GM23248 (cell line): ENCODE data around the gene TXNDC17. TPM values are rescaled to one million over a fixed set of nuclear protein-coding genes. Genes with fewer than 3 reads are reported as not detected.

ENCODE experiments used
- DNase-seq: peaks from one replicate; pipeline ENCODE4 v3.0.0-alpha.2; 2015
- H2AFZ ChIP-seq: fragments of 200-600 bp; sonication (generic); 2 replicates; pipeline ENCODE4 v1.6.1; 2016; ENCODE audit warnings: antibody characterized with exemption
- H3F3A ChIP-seq: fragments of 200-600 bp; sonication (generic); 2 replicates; pipeline ENCODE4 v1.6.1; 2016; ENCODE audit warnings: mild to moderate bottlenecking, antibody characterized with exemption, mixed run types; ENCODE audit not compliant: insufficient read depth
- H3K27ac ChIP-seq: fragments of 200-600 bp; sonication (generic); 2 replicates; pipeline ENCODE4 v1.5.1; 2016; ENCODE audit warnings: mild to moderate bottlenecking
- H3K27me3 ChIP-seq: fragments of 200-600 bp; sonication (generic); replicated peaks from 2 replicates; pipeline ENCODE4 v1.6.1; 2016; ENCODE audit warnings: mild to moderate bottlenecking; ENCODE audit not compliant: insufficient read depth
- H3K36me3 ChIP-seq: fragments of 200-600 bp; sonication (generic); 2 replicates; pipeline ENCODE4 v1.6.1; 2016; ENCODE audit warnings: low read depth, mild to moderate bottlenecking
- H3K4me1 ChIP-seq: fragments of 200-600 bp; sonication (generic); 2 replicates; pipeline ENCODE4 v1.6.1; 2016; ENCODE audit warnings: mild to moderate bottlenecking; ENCODE audit not compliant: insufficient read depth
- H3K4me2 ChIP-seq: fragments of 200-600 bp; sonication (generic); one replicate; pipeline ENCODE4 v1.6.1; 2016; ENCODE audit warnings: mild to moderate bottlenecking; ENCODE audit not compliant: unreplicated experiment
- H3K4me3 ChIP-seq: fragments of 200-600 bp; sonication (generic); 2 replicates; pipeline ENCODE4 v1.5.1; 2016; ENCODE audit warnings: mild to moderate bottlenecking
- H3K79me2 ChIP-seq: fragments of 200-600 bp; sonication (generic); 2 replicates; pipeline ENCODE4 v1.6.1; 2016; ENCODE audit warnings: mild to moderate bottlenecking; ENCODE audit not compliant: insufficient read depth
- H3K9ac ChIP-seq: fragments of 200-600 bp; sonication (generic); 2 replicates; pipeline ENCODE4 v1.6.1; 2016; ENCODE audit warnings: mild to moderate bottlenecking
- H3K9me2 ChIP-seq: fragments of 200-600 bp; sonication (generic); 2 replicates; pipeline ENCODE4 v1.6.1; 2016; ENCODE audit warnings: mixed run types, mild to moderate bottlenecking, moderate library complexity; ENCODE audit not compliant: insufficient read depth
- H3K9me3 ChIP-seq: fragments of 200-600 bp; sonication (generic); one replicate; pipeline ENCODE4 v1.6.1; 2017; ENCODE audit warnings: low read depth
- H4K20me1 ChIP-seq: fragments of 200-600 bp; sonication (generic); 2 replicates; pipeline ENCODE4 v1.6.0; 2016; ENCODE audit not compliant: insufficient read depth
- EZH2 ChIP-seq: fragments of 200-600 bp; sonication (generic); IDR thresholded peaks from 2 replicates; pipeline ENCODE4 v1.6.1; 2018; ENCODE audit warnings: antibody characterized with exemption, mild to moderate bottlenecking; ENCODE audit not compliant: insufficient read depth, poor library complexity, severe bottlenecking
- EZH2phosphoT487 ChIP-seq: fragments of 200-600 bp; sonication (generic); IDR thresholded peaks from 2 replicates; pipeline ENCODE4 v1.6.1; 2018; ENCODE audit warnings: antibody characterized with exemption, moderate library complexity, mild to moderate bottlenecking, low read depth; ENCODE audit not compliant: insufficient read depth
- WGBS, 2 experiments: methylation state at CpG; one replicate each; pipeline ENCODE4 v1.1.6; 2015 to 2017; ENCODE audit warnings: low lambda C conversion rate in 2 of 2, low coverage in 1 of 2; ENCODE audit errors: missing lambda C conversion rate in 2 of 2; 5-methylcytosine and 5-hydroxymethylcytosine counted together
- in situ Hi-C: fragments of 300-500 bp; cut with MboI; formaldehyde crosslinking; loops from 2 replicates; pipeline ENCODE4 v1.15.0; 2020
- polyA plus RNA-seq: library from polyadenylated mRNA; unstranded; fragments of >200 nt; fragmentation: Nextera tagmentation; extraction: Ambion mirVana; gene quantifications from 2 replicates; pipeline ENCODE4 v1.2.1, GENCODE V29; 2016
- total RNA-seq: library from RNA; depleted of rRNA; stranded (reverse); fragments of >200 nt; shearing (Covaris generic); gene quantifications from 2 replicates; pipeline ENCODE4 v1.2.3, GENCODE V29; 2014

Gene TXNDC17
- total and polyA plus RNA-seq, 2 experiments from 2014 or later: 152 to 630 TPM

DNA sequence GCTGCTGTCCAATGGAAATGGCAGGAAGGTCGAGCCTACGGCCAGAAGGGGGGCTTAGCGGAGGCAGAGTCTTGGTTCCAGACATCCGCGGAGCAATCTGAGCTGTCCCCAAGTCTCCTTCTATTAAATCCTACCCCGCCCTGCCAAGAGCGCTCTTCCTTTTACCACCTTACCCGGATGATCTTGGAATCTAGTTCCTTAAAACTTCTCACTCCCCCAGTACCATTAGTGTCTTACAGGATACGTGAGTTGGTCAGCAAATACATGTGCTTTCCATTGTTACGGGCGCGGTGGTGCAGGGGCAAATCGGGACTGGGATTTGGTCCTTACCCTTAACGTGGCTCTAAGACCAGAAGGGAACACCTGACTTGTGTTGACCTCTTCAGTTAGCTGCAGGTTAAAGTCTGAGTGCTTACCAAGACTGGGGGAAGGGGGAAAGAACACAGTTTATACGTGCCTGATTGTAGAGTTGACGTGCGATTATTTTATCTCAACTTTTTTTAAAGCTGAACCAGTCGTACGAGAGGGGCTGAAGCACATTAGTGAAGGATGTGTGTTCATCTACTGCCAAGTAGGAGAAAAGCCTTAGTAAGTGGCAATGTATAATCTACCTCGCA is 495 bp downstream of the TXNDC17 start:
- TF ChIP-seq EZH2: no peak
- TF ChIP-seq EZH2phosphoT487: no peak
- WGBS, 2 experiments: 2 to 3% methylated on average over 20 of the region's 20 CpGs
- Histone ChIP-seq H3K9me2 (no peaks in the 10 kb centered on the region), H3K27ac (peak overlapping the region; percentile 81), H3F3A (peaks cover 48% of the 10 kb centered on the region), H3K36me3 (peaks cover 24% of the 10 kb centered on the region; the same call in 1 of the 2 replicates), H3K27me3 (no peaks in the 10 kb centered on the region), H3K9ac (peak overlapping the region; percentile 88), H3K4me2 (peak overlapping the region; percentile 89), H3K4me1 (peaks cover 36% of the 10 kb centered on the region), H3K9me3 (no peaks in the 10 kb centered on the region), H3K4me3 (peak overlapping the region; percentile 91), H2AFZ (peak overlapping the region; percentile 89), H4K20me1 (peaks cover 10% of the 10 kb centered on the region; the same call in 1 of the 2 replicates), H3K79me2 (peaks cover 90% of the 10 kb centered on the region)
- peak; percentile 57 for DNase-seq
- in situ Hi-C loops: no loop called here

DNA sequence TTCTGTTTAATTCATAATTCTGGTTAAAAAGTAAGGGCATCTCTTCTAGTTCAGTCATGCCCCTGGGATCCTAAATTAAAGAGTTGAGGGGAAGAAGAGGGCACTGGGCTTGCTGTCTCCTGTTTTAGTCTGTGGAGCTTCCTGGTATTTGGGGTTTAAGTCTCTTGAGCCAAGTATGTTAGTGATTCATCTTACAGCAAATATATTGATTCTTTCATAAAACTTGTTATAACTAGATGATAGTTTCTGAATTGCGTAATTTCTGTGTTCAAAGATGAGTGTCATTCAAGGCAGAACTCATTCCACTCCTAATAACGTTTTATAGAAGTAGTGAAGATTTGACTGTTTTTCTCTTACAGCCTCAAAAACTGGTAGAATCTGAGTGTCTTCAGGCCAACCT is 1.7 kb downstream of the TXNDC17 start:
- 74 to 81% methylated on average over 2 of the region's 2 CpGs for WGBS, 2 experiments
- Histone ChIP-seq H3K9ac (peak overlapping the region; percentile 88), H2AFZ (no peak overlapping the region), H3K27me3 (no peaks in the 10 kb centered on the region), H3K79me2 (peaks cover 90% of the 10 kb centered on the region), H3K4me3 (peak overlapping the region; percentile 91), H3K36me3 (peaks cover 27% of the 10 kb centered on the region; the same call in 1 of the 2 replicates), H3K4me1 (peaks cover 36% of the 10 kb centered on the region), H3K27ac (peak overlapping the region; percentile 36), H3K9me2 (no peaks in the 10 kb centered on the region), H4K20me1 (peaks cover 10% of the 10 kb centered on the region; the same call in 1 of the 2 replicates), H3K9me3 (no peaks in the 10 kb centered on the region), H3F3A (peaks cover 48% of the 10 kb centered on the region), H3K4me2 (peak overlapping the region; percentile 89)
- peak; percentile 47 for DNase-seq
- in situ Hi-C loops: no loop called here
- no peak for TF ChIP-seq EZH2
- TF ChIP-seq EZH2phosphoT487: no peak

DNA sequence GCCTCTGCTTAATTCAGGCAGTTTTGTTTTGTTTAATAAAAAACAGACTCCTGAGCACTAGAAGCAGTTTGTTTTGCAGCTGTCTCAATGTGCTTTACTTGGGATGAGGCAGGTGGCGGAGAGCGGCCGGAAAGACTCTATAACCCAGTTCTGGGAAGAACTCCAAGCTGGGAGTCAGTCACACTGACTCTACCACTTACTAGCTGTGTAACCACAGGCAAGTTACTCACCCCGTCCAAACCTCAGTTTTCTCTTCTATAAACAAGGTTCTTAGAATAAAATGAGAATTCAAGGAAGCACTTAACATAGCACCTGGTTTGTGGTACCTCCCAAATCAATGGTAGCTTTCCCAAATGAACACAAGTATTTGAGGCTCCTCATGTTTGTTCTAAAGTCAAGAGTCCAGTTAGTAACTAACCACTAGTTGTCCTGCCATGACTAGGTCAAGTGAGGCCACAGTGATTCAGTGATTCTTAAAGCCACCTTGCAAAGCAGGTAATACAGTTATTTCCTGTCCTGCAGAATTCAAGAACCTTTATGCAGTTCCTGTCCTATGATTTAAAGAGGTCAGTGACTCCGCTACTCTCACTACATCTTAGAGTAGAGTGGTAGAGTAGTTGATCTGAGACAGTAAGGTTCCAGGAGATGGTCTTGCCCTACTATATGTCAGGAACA is 2.7 kb downstream of the TXNDC17 start:
- H3K9ac ChIP-seq: no peak overlapping the region
- peaks cover 32% of the 10 kb centered on the region; the same call in 1 of the 2 replicates for H3K36me3 ChIP-seq
- H3K9me3 ChIP-seq: no peaks in the 10 kb centered on the region
- H3K79me2 ChIP-seq: peaks cover 90% of the 10 kb centered on the region
- peaks cover 48% of the 10 kb centered on the region for H3F3A ChIP-seq
- H3K4me2 ChIP-seq: peak overlapping the region; percentile 89
- no peak overlapping the region for H2AFZ ChIP-seq
- peak overlapping the region; percentile 36 for H3K27ac ChIP-seq
- TF ChIP-seq EZH2phosphoT487: no peak
- no peak for TF ChIP-seq EZH2
- in situ Hi-C loops: no loop called here
- DNase-seq: peak; percentile 93
- H3K4me1 ChIP-seq: peaks cover 36% of the 10 kb centered on the region
- 41 to 55% methylated on average over 5 of the region's 5 CpGs for WGBS, 2 experiments
- peaks cover 10% of the 10 kb centered on the region; the same call in 1 of the 2 replicates for H4K20me1 ChIP-seq
- no peaks in the 10 kb centered on the region for H3K27me3 ChIP-seq
- peak overlapping the region; percentile 91; the same call in 1 of the 2 replicates for H3K4me3 ChIP-seq
- H3K9me2 ChIP-seq: no peaks in the 10 kb centered on the region

DNA sequence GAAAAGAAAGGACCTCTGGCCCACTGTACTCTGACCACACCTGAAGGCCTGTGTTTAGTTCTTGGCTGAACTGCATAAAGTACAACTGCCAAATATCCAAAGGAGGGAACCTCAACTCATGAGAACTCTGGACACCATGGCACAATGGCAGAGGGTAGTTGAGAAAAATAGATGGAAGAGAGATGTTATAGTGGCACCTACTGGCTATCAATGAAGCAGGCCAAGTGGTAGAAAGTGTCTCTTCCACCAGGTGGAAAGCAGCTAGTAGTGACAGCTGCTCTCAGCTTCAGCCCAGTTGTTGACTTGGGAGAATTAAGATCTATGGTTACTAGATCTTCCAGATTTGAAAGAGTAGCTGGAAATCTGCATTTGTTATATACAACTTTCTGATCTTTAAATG is 7.3 kb downstream of the TXNDC17 start:
- Histone ChIP-seq H3K4me2 (no peak overlapping the region), H3K9ac (no peak overlapping the region), H3K36me3 (peaks cover 38% of the 10 kb centered on the region; the same call in 1 of the 2 replicates), H3F3A (peaks cover 49% of the 10 kb centered on the region), H3K4me3 (no peak overlapping the region), H2AFZ (no peak overlapping the region), H3K27ac (no peak overlapping the region), H4K20me1 (peaks cover 10% of the 10 kb centered on the region; the same call in 1 of the 2 replicates), H3K79me2 (peaks cover 72% of the 10 kb centered on the region), H3K27me3 (no peaks in the 10 kb centered on the region), H3K4me1 (peaks cover 43% of the 10 kb centered on the region), H3K9me2 (no peaks in the 10 kb centered on the region), H3K9me3 (no peaks in the 10 kb centered on the region)
- peak; percentile 45 for DNase-seq
- no peak for TF ChIP-seq EZH2phosphoT487
- TF ChIP-seq EZH2: no peak
- in situ Hi-C loops: no loop called here
